ENCODE results near the gene LONP2.
"Not testable (repeated sequence)": the region's sequence is repeated elsewhere in the genome, so short reads cannot be mapped to it uniquely, and the experiment has no call there.

LONP2 gene

DNA sequence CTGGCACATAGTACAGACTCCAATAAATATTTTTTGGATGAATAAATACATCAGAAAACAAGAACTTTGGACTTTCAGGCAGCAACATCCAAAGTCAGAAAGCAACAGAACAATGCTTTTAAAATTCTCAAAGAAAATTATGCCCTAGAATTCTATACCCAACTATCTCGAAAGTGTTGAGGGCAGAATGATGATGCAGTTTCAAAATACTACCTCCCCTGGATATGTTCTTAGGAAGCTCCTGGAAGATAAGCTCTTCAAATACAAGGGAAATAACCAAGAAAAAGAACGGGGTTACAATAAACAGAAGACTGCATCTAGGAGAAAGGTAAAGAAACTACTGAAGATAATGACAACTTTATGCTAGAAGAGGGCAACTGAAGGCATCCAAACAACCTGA lies 130.2 kb downstream of the LONP2 start:
- H3K9me3 ChIP-seq (ENCODE audit: low read length): no peaks in the 10 kb centered on the region
- H3K4me1 ChIP-seq (ENCODE audit: insufficient read depth, low read length, severe bottlenecking): peaks cover 12% of the 10 kb centered on the region
- H3F3A ChIP-seq (ENCODE audit: insufficient read depth, low read length): no peaks in the 10 kb centered on the region
- no peak overlapping the region for H2AFZ ChIP-seq (ENCODE audit: low read length)
- H3K4me3 ChIP-seq (ENCODE audit: low read depth, low read length, poor library complexity, severe bottlenecking): no peak overlapping the region
- no peaks in the 10 kb centered on the region for H3K27me3 ChIP-seq (ENCODE audit: insufficient read depth, low read length)
- no peak overlapping the region for H3K9ac ChIP-seq (ENCODE audit: low read length)
- H3K36me3 ChIP-seq (ENCODE audit: insufficient read depth, low read length): no peaks in the 10 kb centered on the region
- TF ChIP-seq, protein P1, sequence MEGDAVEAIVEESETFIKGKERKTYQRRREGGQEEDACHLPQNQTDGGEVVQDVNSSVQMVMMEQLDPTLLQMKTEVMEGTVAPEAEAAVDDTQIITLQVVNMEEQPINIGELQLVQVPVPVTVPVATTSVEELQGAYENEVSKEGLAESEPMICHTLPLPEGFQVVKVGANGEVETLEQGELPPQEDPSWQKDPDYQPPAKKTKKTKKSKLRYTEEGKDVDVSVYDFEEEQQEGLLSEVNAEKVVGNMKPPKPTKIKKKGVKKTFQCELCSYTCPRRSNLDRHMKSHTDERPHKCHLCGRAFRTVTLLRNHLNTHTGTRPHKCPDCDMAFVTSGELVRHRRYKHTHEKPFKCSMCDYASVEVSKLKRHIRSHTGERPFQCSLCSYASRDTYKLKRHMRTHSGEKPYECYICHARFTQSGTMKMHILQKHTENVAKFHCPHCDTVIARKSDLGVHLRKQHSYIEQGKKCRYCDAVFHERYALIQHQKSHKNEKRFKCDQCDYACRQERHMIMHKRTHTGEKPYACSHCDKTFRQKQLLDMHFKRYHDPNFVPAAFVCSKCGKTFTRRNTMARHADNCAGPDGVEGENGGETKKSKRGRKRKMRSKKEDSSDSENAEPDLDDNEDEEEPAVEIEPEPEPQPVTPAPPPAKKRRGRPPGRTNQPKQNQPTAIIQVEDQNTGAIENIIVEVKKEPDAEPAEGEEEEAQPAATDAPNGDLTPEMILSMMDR (IDR thresholded peaks at IDR 0.05; ENCODE audit: low read length): no peak
- no peak for TF ChIP-seq EZH2 (IDR thresholded peaks at IDR 0.05; ENCODE audit: borderline replicate concordance, low read length)
- no peak overlapping the region for H3K27ac ChIP-seq (ENCODE audit: low read depth, low read length, poor library complexity, severe bottlenecking)
- peaks cover 3% of the 10 kb centered on the region; the same call in 1 of the 2 replicates for H4K20me1 ChIP-seq (ENCODE audit: insufficient read depth, low read length)
- H3K9me2 ChIP-seq (ENCODE audit: low read depth, low read length): no peaks in the 10 kb centered on the region
- H3K79me2 ChIP-seq (ENCODE audit: insufficient read depth, low read length): peaks cover 92% of the 10 kb centered on the region
- no peak overlapping the region for H3K4me2 ChIP-seq (ENCODE audit: low read length)

DNA sequence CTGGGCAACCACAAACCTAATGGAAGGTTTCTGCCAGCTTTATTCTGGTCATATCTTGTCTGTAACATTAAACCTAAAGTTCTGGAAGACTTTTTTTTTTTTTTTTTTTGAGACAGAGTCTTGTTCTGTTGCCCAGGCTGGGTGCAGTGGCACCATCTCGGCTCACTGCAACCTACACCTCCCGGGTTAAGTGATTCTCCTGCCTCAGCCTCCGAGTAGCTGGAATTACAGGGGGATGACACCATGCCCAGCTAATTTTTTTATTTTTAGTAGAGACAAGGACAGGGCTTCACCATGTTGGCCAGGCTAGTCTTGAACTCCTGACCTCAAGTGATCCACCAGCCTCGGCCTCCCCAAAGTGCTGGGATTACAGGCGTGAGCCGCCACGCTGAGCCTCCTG lies 133.2 kb downstream of the LONP2 start:
- not testable (repeated sequence) for H3K9me3 ChIP-seq (ENCODE audit: low read length); H3K9me2 ChIP-seq (ENCODE audit: low read depth, low read length); H3F3A ChIP-seq (ENCODE audit: insufficient read depth, low read length); H4K20me1 ChIP-seq (ENCODE audit: insufficient read depth, low read length); H3K27ac ChIP-seq (ENCODE audit: low read depth, low read length, poor library complexity, severe bottlenecking); H3K9ac ChIP-seq (ENCODE audit: low read length); H3K4me3 ChIP-seq (ENCODE audit: low read depth, low read length, poor library complexity, severe bottlenecking); H2AFZ ChIP-seq (ENCODE audit: low read length); H3K27me3 ChIP-seq (ENCODE audit: insufficient read depth, low read length); H3K36me3 ChIP-seq (ENCODE audit: insufficient read depth, low read length); H3K4me2 ChIP-seq (ENCODE audit: low read length)
- H3K79me2 ChIP-seq (ENCODE audit: insufficient read depth, low read length): peaks cover 99% of the 10 kb centered on the region
- H3K4me1 ChIP-seq (ENCODE audit: insufficient read depth, low read length, severe bottlenecking): peaks cover 25% of the 10 kb centered on the region

DNA sequence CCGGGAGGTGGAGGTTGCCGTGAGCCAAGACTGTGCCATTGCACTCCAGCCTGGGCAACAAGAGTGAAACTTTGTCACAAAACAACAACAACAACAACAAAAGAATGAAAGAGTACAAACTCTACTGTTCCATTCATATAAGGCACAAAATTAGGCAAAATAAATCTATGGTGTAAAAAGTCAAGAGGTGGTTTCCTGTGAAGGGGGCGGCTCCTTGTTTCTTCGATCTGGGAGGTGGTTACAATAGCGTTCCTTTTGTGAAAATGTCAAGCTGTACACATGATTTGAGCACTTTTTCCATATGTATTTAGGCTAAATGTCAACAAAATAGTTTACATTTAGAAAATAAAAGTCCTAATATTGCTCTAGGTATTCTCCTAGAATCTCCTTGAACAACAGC lies 134.2 kb downstream of the LONP2 start:
- Histone ChIP-seq H3K79me2 (ENCODE audit: insufficient read depth, low read length) (peaks cover 99% of the 10 kb centered on the region), H4K20me1 (ENCODE audit: insufficient read depth, low read length) (peaks cover 3% of the 10 kb centered on the region; the same call in 1 of the 2 replicates), H3K9me3 (ENCODE audit: low read length) (no peaks in the 10 kb centered on the region), H3K27me3 (ENCODE audit: insufficient read depth, low read length) (no peaks in the 10 kb centered on the region), H3K4me1 (ENCODE audit: insufficient read depth, low read length, severe bottlenecking) (peaks cover 32% of the 10 kb centered on the region), H2AFZ (ENCODE audit: low read length) (no peak overlapping the region), H3K36me3 (ENCODE audit: insufficient read depth, low read length) (no peaks in the 10 kb centered on the region), H3F3A (ENCODE audit: insufficient read depth, low read length) (no peaks in the 10 kb centered on the region), H3K27ac (ENCODE audit: low read depth, low read length, poor library complexity, severe bottlenecking) (no peak overlapping the region), H3K9ac (ENCODE audit: low read length) (no peak overlapping the region), H3K4me2 (ENCODE audit: low read length) (no peak overlapping the region), H3K9me2 (ENCODE audit: low read depth, low read length) (no peaks in the 10 kb centered on the region), H3K4me3 (ENCODE audit: low read depth, low read length, poor library complexity, severe bottlenecking) (no peak overlapping the region)
- no peak for TF ChIP-seq EZH2 (IDR thresholded peaks at IDR 0.05; ENCODE audit: borderline replicate concordance, low read length)
- TF ChIP-seq, protein P1 (IDR thresholded peaks at IDR 0.05; ENCODE audit: low read length): no peak

DNA sequence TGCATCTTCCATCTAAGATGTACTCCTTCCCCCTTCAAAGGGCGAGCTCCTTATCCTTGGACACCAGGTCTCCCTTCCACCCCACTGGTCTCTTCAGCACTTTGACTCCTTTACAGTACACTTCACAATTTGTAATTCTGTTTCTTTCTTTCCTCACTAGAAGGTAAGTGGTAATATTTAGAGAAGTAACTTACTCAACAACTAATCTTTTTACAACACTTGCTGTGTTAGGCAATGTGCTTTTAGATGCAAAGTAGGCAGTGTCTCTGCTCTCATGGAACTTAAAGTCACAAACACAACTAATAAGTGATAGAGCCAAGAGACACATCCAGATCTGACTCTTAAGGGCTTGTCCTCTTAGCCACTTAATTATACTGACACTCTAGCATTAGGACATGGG lies 134.7 kb downstream of the LONP2 start:
- Histone ChIP-seq H3K36me3 (ENCODE audit: insufficient read depth, low read length) (no peaks in the 10 kb centered on the region), H3K27ac (ENCODE audit: low read depth, low read length, poor library complexity, severe bottlenecking) (no peak overlapping the region), H3K9me3 (ENCODE audit: low read length) (no peaks in the 10 kb centered on the region), H3K4me3 (ENCODE audit: low read depth, low read length, poor library complexity, severe bottlenecking) (no peak overlapping the region), H3K9me2 (ENCODE audit: low read depth, low read length) (no peaks in the 10 kb centered on the region), H3K27me3 (ENCODE audit: insufficient read depth, low read length) (no peaks in the 10 kb centered on the region), H3K4me1 (ENCODE audit: insufficient read depth, low read length, severe bottlenecking) (peaks cover 37% of the 10 kb centered on the region), H3F3A (ENCODE audit: insufficient read depth, low read length) (no peaks in the 10 kb centered on the region), H3K79me2 (ENCODE audit: insufficient read depth, low read length) (peaks cover 99% of the 10 kb centered on the region), H3K9ac (ENCODE audit: low read length) (no peak overlapping the region), H4K20me1 (ENCODE audit: insufficient read depth, low read length) (peaks cover 3% of the 10 kb centered on the region; the same call in 1 of the 2 replicates), H3K4me2 (ENCODE audit: low read length) (no peak overlapping the region), H2AFZ (ENCODE audit: low read length) (no peak overlapping the region)
- no peak for TF ChIP-seq EZH2 (IDR thresholded peaks at IDR 0.05; ENCODE audit: borderline replicate concordance, low read length)
- TF ChIP-seq, protein P1 (IDR thresholded peaks at IDR 0.05; ENCODE audit: low read length): no peak
